Stimulated activated CD4-positive, alpha-beta T cell treated with anti-CD3 and anti-CD28 coated beads, Interleukin-4, amount 100 ng/mL, for 48 hours (primary cell): ENCODE data around the gene SLC25A25.

Source experiments
- DNase-seq, 2 donors: peaks; one replicate each; pipeline ENCODE4 v3.0.0-alpha.2; 2020; ENCODE audit warnings: low read depth in 2 of 2

SLC25A25 gene

GRCh38 chr9:128096616-128097536 lies 28.8 kb downstream of the SLC25A25 start:
- DNase-seq, result no peak

- no peak for DNase-seq
These were observed 29.7 kb downstream of the SLC25A25 start for GRCh38 chr9:128097543-128098296.

GRCh38 chr9:128098297-128099230 lies 30.5 kb downstream of the SLC25A25 start:
- DNase-seq, result peak; percentile 36 to 57

GRCh38 chr9:128099231-128099931 lies 31.3 kb downstream of the SLC25A25 start:
- DNase-seq, result no peak

- DNase-seq, result no peak
These were observed 32.0 kb downstream of the SLC25A25 start for GRCh38 chr9:128099932-128100491.

- DNase-seq, result no peak
These were observed 32.5 kb downstream of the SLC25A25 start for GRCh38 chr9:128100581-128100980.

GRCh38 chr9:128101231-128101661 lies 33.2 kb downstream of the SLC25A25 start:
- no peak for DNase-seq

- DNase-seq, result no peak
These were observed 33.7 kb downstream of the SLC25A25 start for GRCh38 chr9:128101690-128102089.

GRCh38 chr9:128102196-128102595 lies 34.2 kb downstream of the SLC25A25 start:
- DNase-seq, result no peak

GRCh38 chr9:128102861-128103588 lies 35.0 kb downstream of the SLC25A25 start:
- DNase-seq, result no peak

GRCh38 chr9:128103589-128103962 lies 35.5 kb downstream of the SLC25A25 start:
- DNase-seq, result peak in 1 of 2 donors; percentile 23

- DNase-seq, result no peak
These were observed 36.2 kb downstream of the SLC25A25 start for GRCh38 chr9:128104171-128104618.

- DNase-seq, result no peak
These were observed 37.6 kb downstream of the SLC25A25 start for GRCh38 chr9:128105538-128106175.

GRCh38 chr9:128106181-128106939 lies 38.3 kb downstream of the SLC25A25 start:
- DNase-seq, result no peak

- no peak for DNase-seq
These were observed 39.0 kb downstream of the SLC25A25 start for GRCh38 chr9:128106940-128107467.

- DNase-seq, result no peak
These were observed 39.6 kb downstream of the SLC25A25 start for GRCh38 chr9:128107468-128108268.

- DNase-seq, result no peak
These were observed 40.4 kb downstream of the SLC25A25 start for GRCh38 chr9:128108269-128109049.
